ENCODE results near the gene CYS1.

CYS1 gene

DNA sequence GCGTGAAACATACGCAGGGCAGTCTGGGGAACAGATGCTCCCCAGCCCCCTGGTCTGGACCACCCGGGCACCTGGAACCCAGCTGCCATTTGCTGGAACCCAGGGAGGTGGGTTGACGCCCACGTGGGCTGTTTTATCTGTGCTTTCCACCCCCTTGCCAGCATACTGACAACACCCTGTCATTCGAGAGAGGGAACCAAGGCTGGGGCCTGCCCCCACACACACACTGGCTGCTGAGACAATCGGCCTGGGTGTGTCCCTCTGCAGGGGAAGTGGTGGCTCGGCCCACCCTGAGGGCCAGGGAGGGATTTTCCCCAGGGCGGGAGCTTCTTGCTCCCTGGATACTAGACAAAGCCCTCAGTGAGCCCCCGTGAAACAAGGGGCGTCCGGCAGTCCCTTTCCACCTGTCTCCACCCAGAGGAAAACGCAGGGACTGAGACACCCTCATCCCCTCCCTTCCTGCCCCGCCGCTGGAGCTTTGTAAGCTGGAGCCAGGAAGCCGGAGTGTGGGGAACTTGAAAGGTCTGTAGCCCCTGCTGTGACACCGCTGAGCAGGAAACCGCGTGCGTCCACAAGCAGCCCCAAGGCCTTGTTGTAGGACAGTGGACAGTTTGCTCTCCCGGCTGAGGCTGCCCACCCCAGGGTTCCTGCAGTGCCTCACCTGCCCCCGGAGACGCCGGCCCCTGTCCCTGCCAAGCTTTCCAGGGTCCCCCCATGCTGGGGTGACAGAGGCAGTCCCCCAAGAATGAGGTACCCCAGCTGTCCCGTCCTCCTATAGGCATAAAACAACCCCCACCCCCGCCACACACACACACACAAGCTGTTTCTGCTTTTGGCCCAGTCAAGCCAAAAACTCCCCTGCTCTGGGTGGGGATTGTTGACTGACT, 51.0 kb downstream of the CYS1 start:
- peak; percentile 58 for FAIRE-seq
- peak; percentile 66 for DNase-seq (ENCODE audit: insufficient read length, low spot score)

DNA sequence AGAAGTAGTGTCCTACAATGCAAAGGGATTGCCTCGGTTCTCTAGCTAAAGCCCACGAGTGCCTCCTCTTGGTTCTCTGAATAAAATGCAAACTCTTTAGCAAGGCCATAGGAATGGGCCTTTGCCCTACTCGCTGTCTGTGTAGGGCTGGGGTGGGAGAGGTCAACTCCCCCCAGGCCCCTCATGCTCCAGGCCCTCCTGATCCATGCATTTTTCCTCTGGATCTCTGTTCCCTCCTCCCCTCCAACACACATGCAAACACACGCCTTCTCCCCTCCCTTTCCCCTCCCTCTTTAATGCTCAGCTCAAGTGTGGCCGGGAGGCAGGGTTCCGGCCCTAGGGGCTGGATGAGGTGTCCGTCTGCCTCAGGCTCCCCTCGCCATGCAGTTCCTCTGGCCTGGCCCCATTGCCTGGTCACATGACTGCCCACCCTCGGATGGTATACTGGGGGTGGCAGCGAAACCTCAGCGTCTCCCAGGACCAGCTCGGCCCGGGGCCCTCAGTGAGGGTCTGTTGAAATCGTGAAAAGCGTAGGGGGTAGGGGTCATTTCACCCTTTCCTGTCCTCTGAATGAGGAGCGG, 51.7 kb downstream of the CYS1 start:
- DNase-seq (ENCODE audit: insufficient read length, low spot score) (no peak), FAIRE-seq (no peak)
- no peak for TF ChIP-seq POLR2A (IDR thresholded peaks at IDR 0.05; ENCODE audit: low read depth, low read length)
- no peak for TF ChIP-seq TAF1 (IDR thresholded peaks at IDR 0.05; ENCODE audit: low read depth, low read length)
- no peak for TF ChIP-seq SPI1 (IDR thresholded peaks at IDR 0.05; ENCODE audit: low read depth, low read length)
- no peak for TF ChIP-seq POU2F2 (IDR thresholded peaks at IDR 0.05; ENCODE audit: low read depth, low read length)
- TF ChIP-seq POLR2AphosphoS5 (IDR thresholded peaks at IDR 0.05; ENCODE audit: low read depth, low read length): no peak
- no peak for TF ChIP-seq PAX5 (IDR thresholded peaks at IDR 0.05; ENCODE audit: insufficient read depth, low read length, severe bottlenecking)

More for the DNA sequence above, 51.0 kb downstream of the CYS1 start:
- TF ChIP-seq PAX5 (IDR thresholded peaks at IDR 0.05; ENCODE audit: insufficient read depth, low read length, severe bottlenecking) (no peak), SPI1 (IDR thresholded peaks at IDR 0.05; ENCODE audit: low read depth, low read length) (peak; percentile 62; the same call in 1 of the 2 replicates)

DNA sequence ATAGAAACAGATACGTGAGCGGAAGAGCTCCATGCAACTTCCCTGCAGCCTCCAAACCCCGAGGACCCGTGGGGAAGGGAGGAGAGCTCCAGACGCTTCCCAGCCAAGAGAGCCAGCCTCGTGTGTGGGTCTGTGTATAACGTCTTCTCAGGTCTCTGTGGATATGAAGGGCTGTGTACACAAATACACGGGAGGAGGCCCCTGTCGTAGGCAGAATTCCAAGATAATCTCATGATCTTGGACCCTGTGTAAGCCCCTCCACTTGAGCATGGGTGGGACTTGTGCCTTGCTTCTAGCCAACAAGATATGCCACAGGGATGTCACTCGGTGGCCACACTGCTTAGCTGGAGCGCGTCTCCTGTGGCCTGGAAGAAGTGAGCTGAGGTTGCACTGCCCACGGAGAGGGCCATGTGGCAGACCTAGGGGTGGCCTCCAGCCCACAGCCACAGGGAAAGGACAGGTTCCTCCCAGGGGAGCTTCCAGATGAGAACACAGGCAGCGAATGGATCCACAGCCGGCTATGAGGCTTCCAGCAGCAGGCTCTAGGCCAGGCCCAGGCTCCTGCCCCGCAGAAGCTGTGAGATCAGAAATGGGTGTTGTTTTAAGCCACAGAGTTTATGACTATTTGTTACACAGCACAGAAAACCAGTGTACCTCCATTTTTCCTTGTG, 52.4 kb downstream of the CYS1 start:
- TF ChIP-seq POLR2AphosphoS5 (IDR thresholded peaks at IDR 0.05; ENCODE audit: low read depth, low read length) (no peak), SPI1 (IDR thresholded peaks at IDR 0.05; ENCODE audit: low read depth, low read length) (no peak), PAX5 (IDR thresholded peaks at IDR 0.05; ENCODE audit: insufficient read depth, low read length, severe bottlenecking) (no peak), POU2F2 (IDR thresholded peaks at IDR 0.05; ENCODE audit: low read depth, low read length) (no peak), POLR2A (IDR thresholded peaks at IDR 0.05; ENCODE audit: low read depth, low read length) (no peak), TAF1 (IDR thresholded peaks at IDR 0.05; ENCODE audit: low read depth, low read length) (no peak)
- DNase-seq (ENCODE audit: insufficient read length, low spot score) (no peak), FAIRE-seq (no peak)

DNA sequence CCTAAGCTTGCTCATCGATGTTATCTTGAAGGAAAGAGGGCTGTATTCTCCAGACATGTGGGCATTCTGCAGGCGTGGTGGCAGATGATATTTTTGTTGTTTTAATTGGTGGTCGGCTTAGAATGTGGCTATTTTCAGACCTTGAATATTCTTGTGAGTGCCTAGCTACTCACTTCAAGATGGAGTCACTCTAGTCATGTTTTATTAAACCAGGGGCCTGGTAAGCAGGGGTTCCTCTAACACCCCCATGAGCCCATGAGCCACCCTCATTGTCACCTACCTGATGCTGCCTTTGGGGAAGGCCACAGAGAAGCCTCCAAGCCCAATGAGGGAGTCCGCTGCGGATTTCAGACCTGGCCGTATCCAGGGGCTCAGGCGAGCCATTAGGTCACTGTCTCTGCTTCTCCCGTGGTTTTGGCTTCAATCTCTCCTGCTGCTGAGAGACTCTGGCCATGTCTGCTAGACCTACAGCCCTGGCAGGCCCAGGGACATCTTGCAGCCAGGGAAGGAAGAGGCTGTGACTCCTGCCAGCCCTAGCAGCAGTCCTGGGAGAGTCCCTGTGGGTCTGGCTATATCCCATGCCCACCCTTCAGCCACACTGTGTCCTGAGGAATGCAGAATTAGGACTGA, 53.2 kb downstream of the CYS1 start:
- FAIRE-seq (no peak), DNase-seq (ENCODE audit: insufficient read length, low spot score) (no peak)
- TF ChIP-seq SPI1 (IDR thresholded peaks at IDR 0.05; ENCODE audit: low read depth, low read length): no peak
- TF ChIP-seq POU2F2 (IDR thresholded peaks at IDR 0.05; ENCODE audit: low read depth, low read length): no peak
- TF ChIP-seq POLR2AphosphoS5 (IDR thresholded peaks at IDR 0.05; ENCODE audit: low read depth, low read length): no peak
- TF ChIP-seq POLR2A (IDR thresholded peaks at IDR 0.05; ENCODE audit: low read depth, low read length): no peak
- no peak for TF ChIP-seq PAX5 (IDR thresholded peaks at IDR 0.05; ENCODE audit: insufficient read depth, low read length, severe bottlenecking)
- no peak for TF ChIP-seq TAF1 (IDR thresholded peaks at IDR 0.05; ENCODE audit: low read depth, low read length)

DNA sequence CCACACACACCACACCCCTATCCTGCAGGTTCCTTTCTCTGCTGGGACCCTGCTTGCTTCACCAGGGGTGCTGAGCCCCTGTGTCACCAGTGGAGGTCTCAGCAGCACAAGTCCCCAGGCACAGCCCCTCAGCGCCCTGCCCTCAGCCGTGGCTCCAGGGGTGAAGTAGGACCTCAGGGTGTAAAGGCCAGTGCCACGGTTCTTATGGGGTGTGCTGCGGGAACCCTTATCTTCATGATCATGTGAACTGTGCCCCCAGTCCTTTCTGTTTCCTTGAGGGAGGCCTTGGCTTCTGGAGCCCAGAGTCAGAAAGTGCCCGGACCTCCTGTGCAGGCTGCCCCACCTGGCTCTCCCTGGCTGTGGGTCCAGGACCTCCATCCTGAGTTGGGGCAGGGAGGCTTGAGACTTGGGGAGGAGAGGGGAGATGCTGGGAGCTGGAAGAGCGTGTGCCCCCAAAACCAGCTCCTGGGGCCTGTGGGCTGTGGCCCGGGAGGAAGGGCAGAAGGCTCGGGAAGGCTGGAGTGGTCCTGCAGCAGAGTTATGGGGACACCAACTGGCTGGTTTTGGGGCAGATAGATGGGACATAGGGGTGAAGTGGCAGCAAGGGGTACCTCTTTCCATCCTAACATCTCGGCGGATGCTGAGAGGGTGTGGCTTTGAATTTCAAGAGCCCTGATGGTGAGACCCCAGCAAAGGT, 57.1 kb downstream of the CYS1 start:
- TF ChIP-seq POLR2AphosphoS5 (IDR thresholded peaks at IDR 0.05; ENCODE audit: low read depth, low read length) (no peak), POLR2A (IDR thresholded peaks at IDR 0.05; ENCODE audit: low read depth, low read length) (no peak), TAF1 (IDR thresholded peaks at IDR 0.05; ENCODE audit: low read depth, low read length) (no peak), POU2F2 (IDR thresholded peaks at IDR 0.05; ENCODE audit: low read depth, low read length) (no peak), PAX5 (IDR thresholded peaks at IDR 0.05; ENCODE audit: insufficient read depth, low read length, severe bottlenecking) (no peak), SPI1 (IDR thresholded peaks at IDR 0.05; ENCODE audit: low read depth, low read length) (no peak)
- DNase-seq (ENCODE audit: insufficient read length, low spot score) (no peak), FAIRE-seq (no peak)

DNA sequence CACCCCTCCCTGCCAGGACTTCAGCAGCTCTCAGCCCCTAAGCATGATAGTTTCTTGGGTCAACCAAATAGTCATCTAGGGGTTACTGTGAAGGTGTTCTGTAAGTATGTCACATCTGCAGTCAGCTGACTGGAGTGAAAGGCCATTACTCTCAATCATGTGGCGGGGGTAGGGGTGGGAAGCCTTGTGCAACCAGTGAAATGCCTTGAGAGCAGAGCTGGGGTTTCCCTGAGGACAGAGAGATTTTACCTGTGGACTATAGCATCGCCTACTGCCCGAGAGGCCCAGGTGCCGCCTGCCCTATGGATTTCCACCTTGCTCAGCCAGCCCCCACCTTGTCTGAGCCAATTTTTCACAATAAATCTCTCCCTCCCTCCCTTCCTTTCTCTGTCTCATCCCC, 57.8 kb downstream of the CYS1 start:
- TF ChIP-seq PAX5 (IDR thresholded peaks at IDR 0.05; ENCODE audit: insufficient read depth, low read length, severe bottlenecking) (no peak), POLR2AphosphoS5 (IDR thresholded peaks at IDR 0.05; ENCODE audit: low read depth, low read length) (no peak), TAF1 (IDR thresholded peaks at IDR 0.05; ENCODE audit: low read depth, low read length) (no peak)
- DNase-seq (ENCODE audit: insufficient read length, low spot score) (no peak), FAIRE-seq (no peak)

DNA sequence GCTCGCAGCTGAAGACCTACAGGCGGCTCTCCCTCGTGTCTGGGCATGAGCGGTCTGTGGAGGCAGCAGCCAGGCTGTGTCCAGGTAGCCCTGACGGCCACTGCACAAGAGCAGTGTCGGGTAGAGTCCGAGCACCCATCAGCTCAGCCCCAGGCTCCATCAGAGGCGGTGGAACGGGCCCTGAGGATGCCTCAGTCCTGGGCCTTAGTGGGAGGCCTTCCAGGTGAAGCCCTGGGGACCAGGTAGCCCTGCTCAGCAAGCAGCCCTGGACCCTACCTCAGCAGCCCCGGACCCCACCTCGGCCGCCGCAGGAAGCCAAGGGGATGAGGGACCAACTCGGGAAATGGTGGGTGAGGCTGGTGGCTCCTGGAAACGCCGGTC, 58.2 kb downstream of the CYS1 start:
- no peak for FAIRE-seq

DNA sequence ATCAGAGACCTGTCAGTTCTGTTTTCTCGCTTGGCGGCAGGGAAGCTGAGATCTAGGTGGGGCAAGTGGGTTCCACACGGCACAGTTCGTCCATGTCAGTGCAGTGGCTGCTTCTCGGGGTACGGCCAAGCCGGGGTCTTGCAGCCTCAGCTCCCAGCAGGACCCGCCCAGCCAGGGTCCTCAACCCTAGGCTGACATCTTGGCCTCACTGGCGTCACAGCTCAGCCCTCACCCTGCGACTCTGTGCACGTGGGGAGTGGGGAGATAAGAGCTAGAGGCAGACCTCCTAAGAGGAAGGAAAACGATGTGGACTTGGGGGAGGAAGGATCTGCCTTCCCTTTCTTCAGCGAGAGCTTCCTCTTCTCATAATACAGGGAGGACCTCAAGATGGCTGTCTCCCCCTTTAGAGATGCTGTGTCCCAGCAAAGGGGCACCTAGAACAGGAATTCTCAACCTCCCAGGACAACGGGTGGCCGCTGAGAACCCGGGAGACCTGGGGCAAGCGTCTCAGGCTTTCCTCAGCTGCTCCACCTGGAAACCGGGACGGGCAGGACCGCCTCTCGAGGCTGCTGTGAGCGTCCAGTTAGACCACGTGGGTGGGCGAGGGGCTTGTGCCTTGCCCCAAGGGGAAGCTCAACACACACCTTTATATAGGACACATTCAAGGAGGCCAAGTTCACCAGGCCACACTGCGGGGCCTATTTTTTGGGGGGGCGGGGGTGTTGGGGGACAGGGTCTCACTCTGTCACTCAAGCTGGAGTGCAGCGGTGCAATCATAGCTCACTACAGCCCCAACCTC, 60.4 kb downstream of the CYS1 start:
- DNase-seq (ENCODE audit: insufficient read length, low spot score) (no peak), FAIRE-seq (no peak)
- TF ChIP-seq POU2F2 (IDR thresholded peaks at IDR 0.05; ENCODE audit: low read depth, low read length) (no peak), PAX5 (IDR thresholded peaks at IDR 0.05; ENCODE audit: insufficient read depth, low read length, severe bottlenecking) (no peak)

More for the DNA sequence above, 58.2 kb downstream of the CYS1 start:
- no peak for TF ChIP-seq POLR2AphosphoS5 (IDR thresholded peaks at IDR 0.05; ENCODE audit: low read depth, low read length)
- TF ChIP-seq POLR2A (IDR thresholded peaks at IDR 0.05; ENCODE audit: low read depth, low read length): no peak
- TF ChIP-seq PAX5 (IDR thresholded peaks at IDR 0.05; ENCODE audit: insufficient read depth, low read length, severe bottlenecking): no peak
- TF ChIP-seq POU2F2 (IDR thresholded peaks at IDR 0.05; ENCODE audit: low read depth, low read length): no peak
- TF ChIP-seq TAF1 (IDR thresholded peaks at IDR 0.05; ENCODE audit: low read depth, low read length): no peak
- no peak for TF ChIP-seq SPI1 (IDR thresholded peaks at IDR 0.05; ENCODE audit: low read depth, low read length)
- DNase-seq (ENCODE audit: insufficient read length, low spot score): no peak

Data from GM12891 (cell line).